ENCODE data around the gene SAG.
"Not testable (repeated sequence)": the region's sequence is repeated elsewhere in the genome, so short reads cannot be mapped to it uniquely, and the experiment has no call there.

The SAG gene

DNA sequence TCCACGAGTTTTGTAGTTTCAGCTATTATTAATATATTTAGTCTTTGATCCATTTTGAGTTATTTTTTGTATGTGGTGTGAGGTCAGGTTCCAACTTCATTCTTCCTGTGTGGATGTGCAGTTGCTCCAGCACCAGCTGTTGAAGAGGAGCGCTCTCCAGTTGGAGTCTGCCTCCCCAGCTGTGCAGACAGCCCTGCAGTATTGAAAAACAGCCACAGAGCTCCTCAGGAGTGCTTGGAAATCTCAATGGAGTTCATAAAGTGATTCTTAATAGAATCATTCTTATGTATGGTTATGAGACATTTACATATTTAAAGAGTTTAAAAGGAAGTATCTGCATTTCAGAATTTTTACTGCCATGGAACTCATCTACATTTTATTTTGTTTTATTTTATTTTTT lies 64.0 kb downstream of the SAG start:
- Histone ChIP-seq H2BK5ac (ENCODE audit: low read depth, low read length, poor library complexity, severe bottlenecking) (no peak overlapping the region), H3K4ac (ENCODE audit: low read depth in 1 of 2, low read length in 2 of 2) (no peak overlapping the region)

GRCh38 chr2:233372855-233373254 lies 65.2 kb downstream of the SAG start:
- Histone ChIP-seq H3K4me1 (ENCODE audit: control insufficient read depth, insufficient read depth, low read depth, low read length) (no peaks in the 10 kb centered on the region), H3K4me2 (ENCODE audit: low read length, poor library complexity, severe bottlenecking) (no peak overlapping the region), H3K4ac (ENCODE audit: low read depth in 1 of 2, low read length in 2 of 2) (no peak overlapping the region), H4K91ac (ENCODE audit: low read length) (no peak overlapping the region), H4K8ac (ENCODE audit: low read length) (no peak overlapping the region), H3K14ac (ENCODE audit: low read length in 2 of 2) (no peak overlapping the region), H2BK12ac (ENCODE audit: low read length in 2 of 2) (no peak overlapping the region), H3K9ac (ENCODE audit: low read length) (no peak overlapping the region), H3K36me3 (ENCODE audit: control insufficient read depth in 1 of 2, insufficient read depth in 2 of 2, low read depth in 1 of 2, low read length in 2 of 2) (peaks cover 0 to 2% of the 10 kb centered on the region in 2 experiments), H3K79me1 (replicated peaks; ENCODE audit: low read length, poor library complexity, severe bottlenecking) (peaks cover 17% of the 10 kb centered on the region), H2AFZ (ENCODE audit: low read depth, low read length) (no peak overlapping the region), H2BK15ac (ENCODE audit: low read depth, poor library complexity, severe bottlenecking) (no peak overlapping the region), H3K18ac (ENCODE audit: low read depth in 1 of 2, low read length in 2 of 2) (no peak overlapping the region), H3K4me3 (ENCODE audit: insufficient read depth in 1 of 2, low read depth in 1 of 2, low read length in 2 of 2) (no peak overlapping the region), H3K9me3 (ENCODE audit: control insufficient read depth, low read length) (no peaks in the 10 kb centered on the region), H2BK120ac (ENCODE audit: low read depth, low read length) (no peak overlapping the region), H2AK5ac (ENCODE audit: low read length, severe bottlenecking) (no peak overlapping the region), H3K27ac (ENCODE audit: low read length, poor library complexity, severe bottlenecking) (no peak overlapping the region), H3K27me3 (ENCODE audit: control insufficient read depth in 1 of 2, insufficient read depth in 1 of 2, low read length in 2 of 2) (no peaks in the 10 kb centered on the region), H2BK5ac (ENCODE audit: low read depth, low read length, poor library complexity, severe bottlenecking) (no peak overlapping the region), H3K23ac (ENCODE audit: low read length in 2 of 2) (no peak overlapping the region)
- DNase-seq = no peak
- 95% methylated on average over 8 of the region's 8 CpGs for WGBS

More for the DNA sequence above, 64.0 kb downstream of the SAG start:
- Histone ChIP-seq H3K27me3 (ENCODE audit: control insufficient read depth in 1 of 2, insufficient read depth in 1 of 2, low read length in 2 of 2) (no peaks in the 10 kb centered on the region), H3K14ac (ENCODE audit: low read length in 2 of 2) (no peak overlapping the region), H4K8ac (ENCODE audit: low read length) (no peak overlapping the region), H3K4me1 (ENCODE audit: control insufficient read depth, insufficient read depth, low read depth, low read length) (no peaks in the 10 kb centered on the region), H2AFZ (ENCODE audit: low read depth, low read length) (no peak overlapping the region), H3K36me3 (ENCODE audit: control insufficient read depth in 1 of 2, insufficient read depth in 2 of 2, low read depth in 1 of 2, low read length in 2 of 2) (peaks cover 0 to 2% of the 10 kb centered on the region in 2 experiments), H3K23ac (ENCODE audit: low read length in 2 of 2) (no peak overlapping the region), H3K4me3 (ENCODE audit: insufficient read depth in 1 of 2, low read depth in 1 of 2, low read length in 2 of 2) (no peak overlapping the region), H2BK12ac (ENCODE audit: low read length in 2 of 2) (no peak overlapping the region), H3K18ac (ENCODE audit: low read depth in 1 of 2, low read length in 2 of 2) (no peak overlapping the region), H3K9me3 (ENCODE audit: control insufficient read depth, low read length) (no peaks in the 10 kb centered on the region), H3K4me2 (ENCODE audit: low read length, poor library complexity, severe bottlenecking) (no peak overlapping the region), H3K27ac (ENCODE audit: low read length, poor library complexity, severe bottlenecking) (no peak overlapping the region), H3K9ac (ENCODE audit: low read length) (no peak overlapping the region), H2BK15ac (ENCODE audit: low read depth, poor library complexity, severe bottlenecking) (no peak overlapping the region), H3K79me1 (replicated peaks; ENCODE audit: low read length, poor library complexity, severe bottlenecking) (peaks cover 21% of the 10 kb centered on the region), H2BK120ac (ENCODE audit: low read depth, low read length) (no peak overlapping the region), H4K91ac (ENCODE audit: low read length) (no peak overlapping the region), H2AK5ac (ENCODE audit: low read length, severe bottlenecking) (no peak overlapping the region)
- 93% methylated on average over 1 of the region's 2 CpGs for WGBS
- DNase-seq = no peak

GRCh38 chr2:233373316-233373715 lies 65.7 kb downstream of the SAG start:
- Histone ChIP-seq H3K4me2 (ENCODE audit: low read length, poor library complexity, severe bottlenecking) (no peak overlapping the region), H3K27ac (ENCODE audit: low read length, poor library complexity, severe bottlenecking) (no peak overlapping the region), H2BK120ac (ENCODE audit: low read depth, low read length) (no peak overlapping the region), H3K9me3 (ENCODE audit: control insufficient read depth, low read length) (no peaks in the 10 kb centered on the region), H4K91ac (ENCODE audit: low read length) (no peak overlapping the region), H3K4ac (ENCODE audit: low read depth in 1 of 2, low read length in 2 of 2) (no peak overlapping the region), H3K14ac (ENCODE audit: low read length in 2 of 2) (no peak overlapping the region), H2BK12ac (ENCODE audit: low read length in 2 of 2) (no peak overlapping the region), H4K8ac (ENCODE audit: low read length) (no peak overlapping the region), H3K4me1 (ENCODE audit: control insufficient read depth, insufficient read depth, low read depth, low read length) (no peaks in the 10 kb centered on the region), H2AK5ac (ENCODE audit: low read length, severe bottlenecking) (no peak overlapping the region), H3K23ac (ENCODE audit: low read length in 2 of 2) (no peak overlapping the region), H3K4me3 (ENCODE audit: insufficient read depth in 1 of 2, low read depth in 1 of 2, low read length in 2 of 2) (no peak overlapping the region), H3K36me3 (ENCODE audit: control insufficient read depth in 1 of 2, insufficient read depth in 2 of 2, low read depth in 1 of 2, low read length in 2 of 2) (peaks cover 0 to 2% of the 10 kb centered on the region in 2 experiments), H2BK15ac (ENCODE audit: low read depth, poor library complexity, severe bottlenecking) (no peak overlapping the region), H3K79me1 (replicated peaks; ENCODE audit: low read length, poor library complexity, severe bottlenecking) (peaks cover 17% of the 10 kb centered on the region), H2AFZ (ENCODE audit: low read depth, low read length) (no peak overlapping the region), H3K18ac (ENCODE audit: low read depth in 1 of 2, low read length in 2 of 2) (no peak overlapping the region), H3K27me3 (ENCODE audit: control insufficient read depth in 1 of 2, insufficient read depth in 1 of 2, low read length in 2 of 2) (no peaks in the 10 kb centered on the region), H2BK5ac (ENCODE audit: low read depth, low read length, poor library complexity, severe bottlenecking) (no peak overlapping the region), H3K9ac (ENCODE audit: low read length) (no peak overlapping the region)
- WGBS = 91% methylated on average over 2 of the region's 5 CpGs
- no peak for DNase-seq

- not testable (repeated sequence) for H2BK12ac ChIP-seq (ENCODE audit: low read length in 2 of 2); H3K36me3 ChIP-seq (ENCODE audit: control insufficient read depth in 1 of 2, insufficient read depth in 2 of 2, low read depth in 1 of 2, low read length in 2 of 2); H3K18ac ChIP-seq (ENCODE audit: low read depth in 1 of 2, low read length in 2 of 2); H3K27ac ChIP-seq (ENCODE audit: low read length, poor library complexity, severe bottlenecking); H3K14ac ChIP-seq (ENCODE audit: low read length in 2 of 2); H3K27me3 ChIP-seq (ENCODE audit: control insufficient read depth in 1 of 2, insufficient read depth in 1 of 2, low read length in 2 of 2); H2BK120ac ChIP-seq (ENCODE audit: low read depth, low read length); H3K23ac ChIP-seq (ENCODE audit: low read length in 2 of 2); DNase-seq; H2BK5ac ChIP-seq (ENCODE audit: low read depth, low read length, poor library complexity, severe bottlenecking); H4K8ac ChIP-seq (ENCODE audit: low read length); H2AK5ac ChIP-seq (ENCODE audit: low read length, severe bottlenecking); H4K91ac ChIP-seq (ENCODE audit: low read length); H3K4me3 ChIP-seq (ENCODE audit: insufficient read depth in 1 of 2, low read depth in 1 of 2, low read length in 2 of 2); H3K9ac ChIP-seq (ENCODE audit: low read length); H3K4me2 ChIP-seq (ENCODE audit: low read length, poor library complexity, severe bottlenecking); H2BK15ac ChIP-seq (ENCODE audit: low read depth, poor library complexity, severe bottlenecking); H3K4me1 ChIP-seq (ENCODE audit: control insufficient read depth, insufficient read depth, low read depth, low read length); H2AFZ ChIP-seq (ENCODE audit: low read depth, low read length); H3K4ac ChIP-seq (ENCODE audit: low read depth in 1 of 2, low read length in 2 of 2); H3K9me3 ChIP-seq (ENCODE audit: control insufficient read depth, low read length)
- 95% methylated on average over 10 of the region's 11 CpGs for WGBS
- peaks cover 14% of the 10 kb centered on the region for H3K79me1 ChIP-seq (replicated peaks; ENCODE audit: low read length, poor library complexity, severe bottlenecking)
Observed at GRCh38 chr2:233374776-233375175, 67.2 kb downstream of the SAG start.

Measured in mesenchymal stem cell (in vitro differentiated cells and primary cell).